IMR-90 (cell line): ENCODE measurements around the gene LTBP1. TPM values are rescaled to one million over a fixed set of nuclear protein-coding genes. Genes with fewer than 3 reads are reported as not detected.
"Not testable (repeated sequence)": the region's sequence is repeated elsewhere in the genome, so short reads cannot be mapped to it uniquely, and the experiment has no call there.

ENCODE experiments used
- ATAC-seq: fragments of 200-7000 bp; cut with Tn5 transposase; 2 replicates; pipeline ENCODE4 v1.9.1; 2020; ENCODE audit warnings: low read depth, mild to moderate bottlenecking, moderate library complexity
- BruUV-seq: library from RNA; stranded (reverse); fragments of 400-500 nt; replicated peaks from 2 replicates; lab custom pipeline; 2021; lab: Mats Ljungman, UMichigan
- CTCF ChIA-PET: fragments of 300-600 bp; formaldehyde crosslinking; extraction: SDS; loops from one replicate; lab custom pipeline; 2021; ENCODE audit warnings: antibody characterized with exemption; lab: Yijun Ruan, JAX
- POLR2A ChIA-PET: fragments of 300-600 bp; sonication (Branson Sonifier 250); formaldehyde crosslinking; loops from one replicate; lab custom pipeline; 2022; ENCODE audit warnings: antibody characterized with exemption; ENCODE audit not compliant: unreplicated experiment; lab: Charles Lee
- DNase-seq: peaks from one replicate; pipeline ENCODE4 v3.0.0; 2013
- H2AFZ ChIP-seq: replicated peaks from 2 replicates; pipeline ENCODE3; 2013; ENCODE audit warnings: low read length, mild to moderate bottlenecking; ENCODE audit not compliant: poor library complexity
- H2AK5ac ChIP-seq: 2 replicates; pipeline ENCODE4 v1.6.1; 2013; ENCODE audit warnings: low read depth, low read length, inconsistent platforms
- H2AK9ac ChIP-seq: replicated peaks from 2 replicates; pipeline ENCODE3; 2013; ENCODE audit warnings: mild to moderate bottlenecking, low read depth, low read length, moderate library complexity; ENCODE audit not compliant: poor library complexity
- H2BK120ac ChIP-seq: 2 replicates; pipeline ENCODE4 v1.6.1; 2013; ENCODE audit warnings: low read depth, low read length, inconsistent platforms
- H2BK15ac ChIP-seq: 3 replicates; pipeline ENCODE4 v1.6.1; 2013; ENCODE audit warnings: low read depth, low read length, inconsistent platforms
- H2BK20ac ChIP-seq: 2 replicates; pipeline ENCODE4 v1.6.1; 2013; ENCODE audit warnings: low read depth, mild to moderate bottlenecking, inconsistent platforms, low read length, moderate library complexity
- H2BK5ac ChIP-seq: 2 replicates; pipeline ENCODE4 v1.6.1; 2013; ENCODE audit warnings: mild to moderate bottlenecking, low read depth, low read length, inconsistent platforms; ENCODE audit not compliant: poor library complexity, severe bottlenecking
- H3K14ac ChIP-seq: replicated peaks from 2 replicates; pipeline ENCODE4 v1.6.1; 2013; ENCODE audit warnings: low read depth, low read length, inconsistent platforms
- H3K18ac ChIP-seq: 2 replicates; pipeline ENCODE4 v1.6.1; 2013; ENCODE audit warnings: low read depth, low read length, control low read depth
- H3K23ac ChIP-seq: 2 replicates; pipeline ENCODE4 v1.6.1; 2013; ENCODE audit warnings: low read depth, low read length, inconsistent platforms
- H3K27ac ChIP-seq: 2 replicates; pipeline ENCODE4 v1.5.1; 2013; ENCODE audit warnings: mild to moderate bottlenecking, control low read depth, low read length; ENCODE audit not compliant: insufficient read depth
- H3K27me3 ChIP-seq: 2 replicates; pipeline ENCODE4 v1.6.1; 2013; ENCODE audit warnings: low read length; ENCODE audit not compliant: control insufficient read depth, insufficient read depth
- H3K36me3 ChIP-seq: 2 replicates; pipeline ENCODE4 v1.6.1; 2013; ENCODE audit warnings: low read length, mixed read lengths; ENCODE audit not compliant: control insufficient read depth, insufficient read depth
- H3K4ac ChIP-seq: 2 replicates; pipeline ENCODE4 v1.6.1; 2013; ENCODE audit warnings: low read depth, low read length, inconsistent platforms
- H3K4me1 ChIP-seq: 2 replicates; pipeline ENCODE4 v1.6.1; 2013; ENCODE audit warnings: low read length, mixed read lengths; ENCODE audit not compliant: control insufficient read depth, insufficient read depth
- H3K4me2 ChIP-seq: 2 replicates; pipeline ENCODE4 v1.6.1; 2013; ENCODE audit warnings: low read depth, mild to moderate bottlenecking, control low read depth, low read length, moderate library complexity
- H3K4me3 ChIP-seq: 2 replicates; pipeline ENCODE4 v1.5.1; 2013; ENCODE audit warnings: low read depth, mild to moderate bottlenecking, control low read depth, low read length, moderate library complexity; ENCODE audit not compliant: insufficient read depth
- H3K56ac ChIP-seq: 2 replicates; pipeline ENCODE4 v1.6.1; 2013; ENCODE audit warnings: low read length, inconsistent platforms; ENCODE audit not compliant: insufficient read depth; ENCODE audit errors: extremely low read depth
- H3K79me1 ChIP-seq, 2 experiments: 2 replicates each; pipeline ENCODE4 v1.6.1; 2013; ENCODE audit warnings: low read length in 2 of 2, inconsistent platforms in 1 of 2, low read depth in 1 of 2
- H3K9ac ChIP-seq: 2 replicates; pipeline ENCODE4 v1.6.1; 2013; ENCODE audit warnings: low read depth, low read length, control low read depth
- H3K9me1 ChIP-seq: 2 replicates; pipeline ENCODE4 v1.6.1; 2013; ENCODE audit warnings: low read length, inconsistent platforms; ENCODE audit not compliant: insufficient read depth
- H3K9me3 ChIP-seq: 2 replicates; pipeline ENCODE4 v1.6.1; 2013; ENCODE audit warnings: low read length; ENCODE audit not compliant: control insufficient read depth, insufficient read depth
- H4K20me1 ChIP-seq: 2 replicates; pipeline ENCODE4 v1.6.1; 2013; ENCODE audit warnings: low read length, inconsistent platforms; ENCODE audit not compliant: insufficient read depth
- H4K5ac ChIP-seq: 2 replicates; pipeline ENCODE4 v1.6.1; 2013; ENCODE audit warnings: mild to moderate bottlenecking, low read depth, low read length, control low read depth
- H4K8ac ChIP-seq, 2 experiments: 2 replicates each; pipeline ENCODE4 v1.6.1; 2013; ENCODE audit warnings: low read depth in 2 of 2, low read length in 2 of 2, control low read depth in 1 of 2, inconsistent platforms in 1 of 2
- H4K91ac ChIP-seq: 2 replicates; pipeline ENCODE4 v1.6.1; 2013; ENCODE audit warnings: low read depth, low read length, inconsistent platforms; ENCODE audit not compliant: insufficient read depth
- WGBS, 2 experiments: methylation state at CpG; one replicate each; pipeline versions ENCODE4 v1.1.5 to v1.1.7; 2013; ENCODE audit warnings: missing lambda C conversion rate in 2 of 2; ENCODE audit not compliant: insufficient read length in 1 of 2; ENCODE audit errors: extremely low coverage in 2 of 2; 5-methylcytosine and 5-hydroxymethylcytosine counted together
- dilution Hi-C: fragments of 300-500 bp; cut with HindIII; formaldehyde crosslinking; loops from one replicate; pipeline ENCODE4 v1.14.3; 2018; ENCODE audit warnings: low sequenced_read_pairs; ENCODE audit not compliant: unreplicated experiment
- in situ Hi-C: fragments of 300-500 bp; cut with MboI; formaldehyde crosslinking; loops from 3 replicates; pipeline ENCODE4 v1.14.3; 2019; ENCODE audit warnings: low sequenced_read_pairs, inconsistent platforms, mixed read lengths
- intact Hi-C: fragments of 100-400 bp; cut with micrococcal nuclease; formaldehyde crosslinking; loops from 2 replicates; pipeline ENCODE4 v1.10.0; 2022
- polyA plus RNA-seq, 3 experiments: library from polyadenylated mRNA; depleted of rRNA; stranded (reverse); fragments of >200 nt; gene quantifications; 2 replicates each; pipeline ENCODE4 v1.2.3, GENCODE V29; 2012; ENCODE audit warnings: low replicate concordance in 1 of 3
- total RNA-seq: library from RNA; depleted of rRNA; stranded (reverse); fragments of >200 nt; gene quantifications from 2 replicates; pipeline ENCODE4 v1.2.3, GENCODE V29; 2012

The LTBP1 gene
- total and polyA plus RNA-seq, 2 of the 4 experiments (the other 2 are of a cell fraction): 235 to 326 TPM

DNA sequence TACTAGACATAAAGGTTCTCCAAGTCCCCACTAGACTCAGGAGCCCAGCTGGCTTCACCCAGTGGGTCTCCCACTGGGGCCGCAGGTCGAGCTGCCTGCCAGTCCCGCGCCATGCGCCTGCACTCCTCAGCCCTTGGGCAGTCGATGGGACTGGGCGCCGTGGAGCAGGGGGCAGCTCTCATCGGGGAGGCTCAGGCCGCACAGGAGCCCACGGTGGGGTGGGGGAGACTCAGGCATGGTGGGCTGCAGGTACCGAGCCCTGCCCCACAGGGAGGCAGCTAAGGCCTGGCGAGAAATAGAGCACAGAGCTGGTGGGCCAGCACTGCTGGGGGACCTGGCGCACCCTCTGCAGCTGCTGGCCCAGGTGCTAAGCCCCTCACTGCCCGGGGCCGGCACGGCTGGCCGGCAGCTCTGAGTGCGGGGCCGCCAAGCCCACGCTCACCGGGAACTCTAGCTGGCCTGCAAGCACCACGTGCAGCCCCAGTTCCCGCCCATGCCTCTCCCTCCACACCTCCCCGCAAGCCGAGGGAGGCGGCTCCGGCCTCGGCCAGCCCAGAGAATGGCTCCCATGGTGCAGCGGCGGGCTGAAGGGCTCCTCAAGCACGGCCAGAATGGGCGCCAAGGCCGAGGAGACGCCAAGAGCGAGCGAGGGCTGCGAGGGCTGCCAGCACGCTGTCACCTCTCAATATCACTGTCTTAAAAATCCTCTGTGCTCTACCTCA, 110.7 kb downstream of the LTBP1 start:
- H3K4me1 ChIP-seq, H4K20me1 ChIP-seq, H3K23ac ChIP-seq, H3K56ac ChIP-seq, in situ Hi-C loops, H3K4me2 ChIP-seq, intact Hi-C loops, H3K27me3 ChIP-seq, ATAC-seq, H3K18ac ChIP-seq, H2BK15ac ChIP-seq, H3K9ac ChIP-seq, H2BK5ac ChIP-seq, H3K14ac ChIP-seq, H3K4me3 ChIP-seq, H2BK20ac ChIP-seq, H3K27ac ChIP-seq, H3K9me1 ChIP-seq, CTCF ChIA-PET, BruUV-seq, H3K36me3 ChIP-seq, H2BK120ac ChIP-seq, H4K91ac ChIP-seq, H2AK5ac ChIP-seq, H2AFZ ChIP-seq, H3K4ac ChIP-seq, H2AK9ac ChIP-seq, H4K5ac ChIP-seq, DNase-seq, H3K9me3 ChIP-seq, dilution Hi-C loops, H4K8ac ChIP-seq: not testable (repeated sequence)
- 97% methylated on average over 6 of the region's 39 CpGs; no CpG with 5 or more reads in 1 of the 2 experiments for WGBS, 2 experiments
- POLR2A ChIA-PET: interaction anchor here (0.6 kb wide), 1 partner anchor 509 kb away, joined by 3 read pairs; no protein-coding TSS in a partner anchor
- peaks cover 10 to 12% of the 10 kb centered on the region in 2 experiments for H3K79me1 ChIP-seq
